Measurements from ENCODE around the gene ZSWIM6. TPM values are rescaled to one million over a fixed set of nuclear protein-coding genes. Genes with fewer than 3 reads are reported as not detected.

ZSWIM6 gene
- total and polyA plus RNA-seq, 2 experiments from 2014 or later, result 3.9 to 6.0 TPM

- Histone ChIP-seq H2AFZ (no peak overlapping the region), H3K27me3 (ENCODE audit: insufficient read depth) (no peaks in the 10 kb centered on the region), H3K4me3 (no peak overlapping the region), H3F3A (replicated peaks; ENCODE audit: low read depth) (no peaks in the 10 kb centered on the region), H3K4me2 (no peak overlapping the region), H3K36me3 (ENCODE audit: insufficient read depth) (no peaks in the 10 kb centered on the region), H3K4me1 (ENCODE audit: insufficient read depth) (no peaks in the 10 kb centered on the region), H3K27ac (ENCODE audit: low read depth) (no peak overlapping the region), H3K79me2 (replicated peaks; ENCODE audit: insufficient read depth) (peaks cover 18% of the 10 kb centered on the region), H4K20me1 (replicated peaks; ENCODE audit: insufficient read depth) (no peaks in the 10 kb centered on the region), H3K9me2 (ENCODE audit: insufficient read depth) (0 out of 2 replicates have a peak, but pooled peaks cover 4% of the 10 kb centered on the region)
- DNase-seq (ENCODE audit: low spot score) (no peak), ATAC-seq (no peak)
- peaks cover 6% of the 10 kb centered on the region; the same call in 2 of the 3 replicates for H3K9me3 Mint-ChIP-seq
- H3K27me3 Mint-ChIP-seq (ENCODE audit: insufficient read depth, low read depth, poor library complexity), result peaks cover 6% of the 10 kb centered on the region
- peaks cover 21% of the 10 kb centered on the region for H3K36me3 Mint-ChIP-seq (ENCODE audit: low read depth)
- no peak overlapping the region for H3K4me3 Mint-ChIP-seq
- TF ChIP-seq REST (IDR thresholded peaks at IDR 0.05; ENCODE audit: unreplicated experiment) (no peak), ZNF462 (CRISPR knock-in tag; IDR thresholded peaks at IDR 0.05) (no peak), EZH2 (IDR thresholded peaks at IDR 0.05; ENCODE audit: low read depth, unreplicated experiment) (no peak), ZNF114 (CRISPR knock-in tag; IDR thresholded peaks at IDR 0.05) (no peak), POLR2AphosphoS5 (IDR thresholded peaks at IDR 0.05; ENCODE audit: low read depth) (no peak), STAT1 (IDR thresholded peaks at IDR 0.05; ENCODE audit: unreplicated experiment) (no peak), NANOG (IDR thresholded peaks at IDR 0.05; ENCODE audit: borderline replicate concordance) (no peak), JUNB (IDR thresholded peaks at IDR 0.05; ENCODE audit: unreplicated experiment) (no peak), ETS1 (IDR thresholded peaks at IDR 0.05) (no peak), ZNF331 (CRISPR knock-in tag; IDR thresholded peaks at IDR 0.05; ENCODE audit: low read depth) (no peak)
- TF ChIP-seq, protein P1, sequence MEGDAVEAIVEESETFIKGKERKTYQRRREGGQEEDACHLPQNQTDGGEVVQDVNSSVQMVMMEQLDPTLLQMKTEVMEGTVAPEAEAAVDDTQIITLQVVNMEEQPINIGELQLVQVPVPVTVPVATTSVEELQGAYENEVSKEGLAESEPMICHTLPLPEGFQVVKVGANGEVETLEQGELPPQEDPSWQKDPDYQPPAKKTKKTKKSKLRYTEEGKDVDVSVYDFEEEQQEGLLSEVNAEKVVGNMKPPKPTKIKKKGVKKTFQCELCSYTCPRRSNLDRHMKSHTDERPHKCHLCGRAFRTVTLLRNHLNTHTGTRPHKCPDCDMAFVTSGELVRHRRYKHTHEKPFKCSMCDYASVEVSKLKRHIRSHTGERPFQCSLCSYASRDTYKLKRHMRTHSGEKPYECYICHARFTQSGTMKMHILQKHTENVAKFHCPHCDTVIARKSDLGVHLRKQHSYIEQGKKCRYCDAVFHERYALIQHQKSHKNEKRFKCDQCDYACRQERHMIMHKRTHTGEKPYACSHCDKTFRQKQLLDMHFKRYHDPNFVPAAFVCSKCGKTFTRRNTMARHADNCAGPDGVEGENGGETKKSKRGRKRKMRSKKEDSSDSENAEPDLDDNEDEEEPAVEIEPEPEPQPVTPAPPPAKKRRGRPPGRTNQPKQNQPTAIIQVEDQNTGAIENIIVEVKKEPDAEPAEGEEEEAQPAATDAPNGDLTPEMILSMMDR (conservative IDR thresholded peaks at IDR 0.05; ENCODE audit: low read depth in 2 of 2), result no peak
- no peak overlapping the region; the same call in 1 of the 2 replicates for H3K27ac Mint-ChIP-seq
- peaks cover 4% of the 10 kb centered on the region; the same call in 2 of the 3 replicates for H3K4me1 Mint-ChIP-seq
Observed at GRCh38 chr5:61394078-61394704, 62.1 kb downstream of the ZSWIM6 start.

All from GM23338 (cell line).